HepG2 (cell line): ENCODE measurements around the gene SCMH1. TPM values are rescaled to one million over a fixed set of nuclear protein-coding genes. Genes with fewer than 3 reads are reported as not detected.

Experiments
- ATAC-seq: fragments of 200-7000 bp; cut with Tn5 transposase; 3 replicates; pipeline ENCODE4 v1.9.1; 2020; ENCODE audit warnings: mild to moderate bottlenecking, moderate library complexity
- BruUV-seq: library from RNA; stranded (reverse); fragments of 400-500 nt; replicated peaks from 2 replicates; lab custom pipeline; 2021; lab: Mats Ljungman, UMichigan
- CTCF ChIA-PET: fragments of 300-600 bp; formaldehyde crosslinking; extraction: SDS; loops from one replicate; lab custom pipeline; 2021; ENCODE audit warnings: low total read pairs, inconsistent platforms, low intra/inter-chr PET ratio; lab: Yijun Ruan, JAX
- POLR2A ChIA-PET: fragments of 350-600 bp; sonication (Branson Sonifier 250); formaldehyde crosslinking; loops from one replicate; lab custom pipeline; 2020; ENCODE audit warnings: antibody characterized with exemption, inconsistent platforms; lab: Yijun Ruan, JAX
- DNase-seq: peaks from one replicate; pipeline ENCODE4 v3.0.0-alpha.2; 2015; ENCODE audit warnings: low spot score
- FAIRE-seq: peaks from 3 replicates; lab custom pipeline; 2011; peaks lifted over from hg19 to GRCh38; lab: Jason Lieb, UNC
- H2AFZ ChIP-seq: one replicate; pipeline ENCODE4 v1.6.1; 2011; ENCODE audit warnings: low read length, inconsistent platforms
- H3K27ac ChIP-seq: fragments of 300-600 bp; 3 replicates; pipeline ENCODE4 v1.8.0; 2011; ENCODE audit warnings: mixed run types, mild to moderate bottlenecking, mixed read lengths, low read length, inconsistent platforms; ENCODE audit not compliant: insufficient read depth; ENCODE audit errors: extremely low read length
- H3K27me3 ChIP-seq, 2 experiments: fragments of 200-600 bp in 1 of 2; 2 replicates in 1 of 2; 3 replicates in 1 of 2; pipeline versions ENCODE4 v1.6.0 to v1.8.0; 2011; ENCODE audit warnings: low read length in 2 of 2, mild to moderate bottlenecking in 2 of 2, moderate library complexity in 2 of 2, inconsistent platforms in 1 of 2; ENCODE audit not compliant: insufficient read depth in 2 of 2, control insufficient read depth in 1 of 2
- H3K36me3 ChIP-seq, 2 experiments: fragments of 200-600 bp in 1 of 2; replicated peaks in 1 of 2; 2 replicates in 1 of 2; 3 replicates in 1 of 2; pipeline versions ENCODE4 v1.5.1 to v1.8.0; 2011; ENCODE audit warnings: low read length in 2 of 2, inconsistent platforms in 1 of 2; ENCODE audit not compliant: insufficient read depth in 2 of 2, control insufficient read depth in 1 of 2
- H3K4me1 ChIP-seq: 2 replicates; pipeline ENCODE4 v1.5.1; 2012; ENCODE audit warnings: low read length, inconsistent platforms; ENCODE audit not compliant: insufficient read depth
- H3K4me2 ChIP-seq: 2 replicates; pipeline ENCODE4 v1.6.0; 2011; ENCODE audit warnings: low read depth, low read length, inconsistent platforms
- H3K4me3 ChIP-seq, 3 experiments: fragments of 200-600 bp in 1 of 3; sonication (generic), shearing (Covaris generic) in 1 of 3; replicated peaks in 1 of 3; 2 replicates each; pipeline ENCODE4 v1.5.1; 2011 to 2016; ENCODE audit warnings: low read length in 3 of 3, inconsistent platforms in 2 of 3, low read depth in 2 of 3, mild to moderate bottlenecking in 2 of 3, control low read depth in 1 of 3, mixed read lengths in 1 of 3; ENCODE audit not compliant: insufficient read depth in 1 of 3
- H3K79me2 ChIP-seq: one replicate; pipeline ENCODE4 v1.6.1; 2011; ENCODE audit warnings: low read length, inconsistent platforms; ENCODE audit not compliant: insufficient read depth
- H3K9ac ChIP-seq: 2 replicates; pipeline ENCODE4 v1.6.0; 2011; ENCODE audit warnings: mild to moderate bottlenecking, low read depth, low read length, inconsistent platforms; ENCODE audit not compliant: insufficient read depth
- H3K9me3 ChIP-seq: 2 replicates; pipeline ENCODE4 v1.5.1; 2012; ENCODE audit warnings: mild to moderate bottlenecking, low read length
- H4K20me1 ChIP-seq: 2 replicates; pipeline ENCODE4 v1.6.0; 2011; ENCODE audit warnings: inconsistent platforms, mild to moderate bottlenecking, low read length, moderate library complexity; ENCODE audit not compliant: insufficient read depth
- NCOA2 ChIP-seq: sonication (generic); formaldehyde crosslinking; IDR thresholded peaks from 2 replicates; pipeline ENCODE4 v1.8.0; 2022; ENCODE audit warnings: inconsistent platforms
- PHF21A ChIP-seq: sonication (generic); formaldehyde crosslinking; IDR thresholded peaks from 2 replicates; pipeline ENCODE4 v1.5.0; 2020; ENCODE audit warnings: mild to moderate bottlenecking, missing genetic modification reagents
- ZFP90 ChIP-seq: sonication (generic); formaldehyde crosslinking; IDR thresholded peaks from 2 replicates; pipeline ENCODE4 v1.8.0; 2022; ENCODE audit warnings: missing genetic modification reagents, mild to moderate bottlenecking, inconsistent platforms, borderline replicate concordance
- ZNF337 ChIP-seq: sonication (generic); formaldehyde crosslinking; IDR thresholded peaks from 2 replicates; pipeline ENCODE4 v1.5.1; 2020; ENCODE audit warnings: missing genetic modification reagents, low read depth, mild to moderate bottlenecking, borderline replicate concordance
- ZNF570 ChIP-seq: sonication (generic); formaldehyde crosslinking; IDR thresholded peaks from 2 replicates; pipeline ENCODE4 v1.4.0; 2020; ENCODE audit warnings: mild to moderate bottlenecking, missing genetic modification reagents, borderline replicate concordance
- ZNF850 ChIP-seq: sonication (generic); formaldehyde crosslinking; conservative IDR thresholded peaks from 2 replicates; pipeline ENCODE4 v1.9.0; 2021; ENCODE audit warnings: mild to moderate bottlenecking, missing genetic modification reagents
- WGBS: methylation state at CpG from one replicate; pipeline ENCODE4 v1.1.6; 2017; ENCODE audit warnings: low lambda C conversion rate; 5-methylcytosine and 5-hydroxymethylcytosine counted together
- in situ Hi-C: cut with HindIII; loops from 2 replicates; pipeline ENCODE4 v1.10.0; 2017; ENCODE audit warnings: low pct_unique_long_range_greater_than_20kb; ENCODE audit not compliant: extremely low pct_ligation_motif_present
- intact Hi-C: fragments of 100-400 bp; cut with micrococcal nuclease; formaldehyde crosslinking; loops from one replicate; pipeline ENCODE4 v1.10.0; 2022; ENCODE audit not compliant: unreplicated experiment
- polyA plus RNA-seq, 8 experiments: library from polyadenylated mRNA; depleted of rRNA in 3 of 8; stranded (reverse) in 7 of 8; unstranded in 1 of 8; fragments of >200 nt; fragmentation: Illumina TruSeq in 4 of 8; extraction: Trizol in 4 of 8; gene quantifications; 2 replicates each; pipeline versions ENCODE4 v1.2.1 to v1.2.3, GENCODE V29; 2011 to 2016; ENCODE audit warnings: low read depth in 4 of 8, missing spikeins in 1 of 8, mixed read lengths in 1 of 8; ENCODE audit not compliant: insufficient read depth in 1 of 8
- total RNA-seq, 5 experiments: library from RNA; depleted of rRNA; stranded (reverse); fragments of >200 nt; fragmentation: Illumina TruSeq; extraction: Trizol; gene quantifications; 2 replicates each; pipeline ENCODE4 v1.2.3, GENCODE V29; 2016; ENCODE audit warnings: low read depth in 1 of 5
- TF ChIP-seq, protein P1 (sequence below): sonication (generic); formaldehyde crosslinking; IDR thresholded peaks from 2 replicates; pipeline ENCODE4 v1.9.0; 2021; ENCODE audit warnings: missing genetic modification reagents, borderline replicate concordance

SCMH1 gene
- total and polyA plus RNA-seq, 2 of the 13 experiments (the other 11 are each of a cell fraction or from before 2014, with no cell fraction given): 41.8 to 52.6 TPM

- WGBS: 92% methylated on average over 1 of the region's 1 CpG
- no peak overlapping the region for H3K9ac ChIP-seq
- in situ Hi-C loops (loop anchor here (5.0 kb wide), 1 partner anchor 53 kb away; no protein-coding TSS in a partner anchor), intact Hi-C loops (no loop called here)
- FAIRE-seq (no peak), ATAC-seq (no peak), DNase-seq (no peak)
- H4K20me1 ChIP-seq: no peaks in the 10 kb centered on the region
- no peak overlapping the region for H3K4me3 ChIP-seq
- H3K4me1 ChIP-seq: peaks cover 16% of the 10 kb centered on the region
- no peak overlapping the region for H3K4me2 ChIP-seq
- no peak overlapping the region for H2AFZ ChIP-seq
- H3K79me2 ChIP-seq: peaks cover 8% of the 10 kb centered on the region
- ChIA-PET POLR2A (no interaction called here), CTCF (no interaction called here)
- no peak overlapping the region for H3K27ac ChIP-seq
- peaks cover 2% of the 10 kb centered on the region; the same call in 1 of the 2 replicates for H3K9me3 ChIP-seq
- no peaks in the 10 kb centered on the region for H3K27me3 ChIP-seq
- no peak for TF ChIP-seq PHF21A
- no peak for TF ChIP-seq ZNF850
- TF ChIP-seq NCOA2 (CRISPR knock-in tag): no peak
- TF ChIP-seq ZNF337 (CRISPR knock-in tag): no peak
- no peak for TF ChIP-seq ZNF570 (CRISPR knock-in tag)
- no peak for TF ChIP-seq ZFP90 (CRISPR knock-in tag)
- TF ChIP-seq, protein P1, sequence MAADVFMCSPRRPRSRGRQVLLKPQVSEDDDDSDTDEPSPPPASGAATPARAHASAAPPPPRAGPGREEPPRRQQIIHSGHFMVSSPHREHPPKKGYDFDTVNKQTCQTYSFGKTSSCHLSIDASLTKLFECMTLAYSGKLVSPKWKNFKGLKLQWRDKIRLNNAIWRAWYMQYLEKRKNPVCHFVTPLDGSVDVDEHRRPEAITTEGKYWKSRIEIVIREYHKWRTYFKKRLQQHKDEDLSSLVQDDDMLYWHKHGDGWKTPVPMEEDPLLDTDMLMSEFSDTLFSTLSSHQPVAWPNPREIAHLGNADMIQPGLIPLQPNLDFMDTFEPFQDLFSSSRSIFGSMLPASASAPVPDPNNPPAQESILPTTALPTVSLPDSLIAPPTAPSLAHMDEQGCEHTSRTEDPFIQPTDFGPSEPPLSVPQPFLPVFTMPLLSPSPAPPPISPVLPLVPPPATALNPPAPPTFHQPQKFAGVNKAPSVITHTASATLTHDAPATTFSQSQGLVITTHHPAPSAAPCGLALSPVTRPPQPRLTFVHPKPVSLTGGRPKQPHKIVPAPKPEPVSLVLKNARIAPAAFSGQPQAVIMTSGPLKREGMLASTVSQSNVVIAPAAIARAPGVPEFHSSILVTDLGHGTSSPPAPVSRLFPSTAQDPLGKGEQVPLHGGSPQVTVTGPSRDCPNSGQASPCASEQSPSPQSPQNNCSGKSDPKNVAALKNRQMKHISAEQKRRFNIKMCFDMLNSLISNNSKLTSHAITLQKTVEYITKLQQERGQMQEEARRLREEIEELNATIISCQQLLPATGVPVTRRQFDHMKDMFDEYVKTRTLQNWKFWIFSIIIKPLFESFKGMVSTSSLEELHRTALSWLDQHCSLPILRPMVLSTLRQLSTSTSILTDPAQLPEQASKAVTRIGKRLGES: no peak
- H3K36me3 ChIP-seq: peaks cover 3 to 7% of the 10 kb centered on the region in 2 experiments; a peak in 4 of 5 replicates
- no TSS peak for BruUV-seq
These were observed 67.9 kb downstream of the SCMH1 start for GRCh38 chr1:41174170-41174569.
